Lung (tissue), 12 donors: ENCODE results near the gene TXNDC12. TPM values are rescaled to one million over a fixed set of nuclear protein-coding genes. Genes with fewer than 3 reads are reported as not detected.
A peak's percentile ranks its signal among the peaks of the same experiment; 100 is the strongest.

Experiments used
- ATAC-seq: fragments of 200-7000 bp; cut with Tn5 transposase; one replicate; pipeline ENCODE4 v1.9.1; 2020; ENCODE audit warnings: moderate number of reproducible peaks; ENCODE audit not compliant: insufficient read depth, low FRiP score
- DNase-seq, 3 donors: peaks; one replicate each; pipeline ENCODE4 v3.0.0-alpha.2; 2013 to 2017
- H3K27ac ChIP-seq, 2 donors: one replicate each; pipeline ENCODE4 v1.5.1; 2013; ENCODE audit warnings: mild to moderate bottlenecking in 2 of 2, moderate library complexity in 2 of 2, control low read depth in 1 of 2, inconsistent platforms in 1 of 2, low read depth in 1 of 2, low read length in 1 of 2
- H3K27me3 ChIP-seq, 3 donors: one replicate each; pipeline ENCODE4 v1.5.1; 2013; ENCODE audit warnings: low read length in 2 of 3; ENCODE audit not compliant: control insufficient read depth in 3 of 3, insufficient read depth in 3 of 3
- H3K36me3 ChIP-seq, 4 donors: one replicate each; pipeline ENCODE4 v1.5.1; 2013; ENCODE audit warnings: low read length in 4 of 4, mild to moderate bottlenecking in 1 of 4, moderate library complexity in 1 of 4; ENCODE audit not compliant: control insufficient read depth in 4 of 4, insufficient read depth in 4 of 4
- H3K4me1 ChIP-seq, 5 donors: one replicate each; pipeline ENCODE4 v1.5.1; 2013; ENCODE audit warnings: low read length in 5 of 5, mild to moderate bottlenecking in 2 of 5, moderate library complexity in 1 of 5; ENCODE audit not compliant: control insufficient read depth in 5 of 5, insufficient read depth in 5 of 5
- H3K4me3 ChIP-seq: one replicate; pipeline ENCODE4 v1.5.1; 2013; ENCODE audit warnings: mild to moderate bottlenecking, control low read depth, moderate library complexity
- H3K9ac ChIP-seq, 2 donors: one replicate each; pipeline ENCODE4 v1.5.1; 2013; ENCODE audit warnings: low read length in 2 of 2, control low read depth in 1 of 2; ENCODE audit not compliant: insufficient read depth in 1 of 2
- H3K9me3 ChIP-seq, 4 donors: one replicate each; pipeline ENCODE4 v1.5.1; 2013; ENCODE audit warnings: low read length in 3 of 4, mild to moderate bottlenecking in 1 of 4, moderate library complexity in 1 of 4; ENCODE audit not compliant: control insufficient read depth in 4 of 4, insufficient read depth in 3 of 4
- WGBS, 2 donors: extraction: QIAGEN DNeasy Blood & Tissue Kit; methylation state at CpG; one replicate each; pipeline ENCODE4 v1.1.7; 2013; 5-methylcytosine and 5-hydroxymethylcytosine counted together
- polyA plus RNA-seq, 2 donors: library from polyadenylated mRNA; stranded (reverse); fragments of 200-250 nt; gene quantifications; one replicate each; pipeline ENCODE4 v1.2.1, GENCODE V29; 2013
- total RNA-seq, 2 donors: library from RNA; depleted of rRNA in 1 of 2; stranded (reverse); fragments of >200 nt in 1 of 2; gene quantifications; one replicate each; pipeline ENCODE4 v1.2.1, GENCODE V29; 2014 to 2021
- TF ChIP-seq, protein P1 (sequence below): IDR thresholded peaks from 2 replicates; pipeline ENCODE4 v1.5.1; 2012; ENCODE audit warnings: mild to moderate bottlenecking; ENCODE audit errors: control extremely low read depth, extremely low read depth
- donor health status: control.
- donor health status: control.
- donor health status: Bipolar disorder and iron deficiency.
- donor health status: healthy.
- donor health status: DM: yes; HTN: yes; CAD: no.

Gene TXNDC12
- total and polyA plus RNA-seq, 4 donors: 15.8 to 51.9 (median 29.9) TPM

DNA sequence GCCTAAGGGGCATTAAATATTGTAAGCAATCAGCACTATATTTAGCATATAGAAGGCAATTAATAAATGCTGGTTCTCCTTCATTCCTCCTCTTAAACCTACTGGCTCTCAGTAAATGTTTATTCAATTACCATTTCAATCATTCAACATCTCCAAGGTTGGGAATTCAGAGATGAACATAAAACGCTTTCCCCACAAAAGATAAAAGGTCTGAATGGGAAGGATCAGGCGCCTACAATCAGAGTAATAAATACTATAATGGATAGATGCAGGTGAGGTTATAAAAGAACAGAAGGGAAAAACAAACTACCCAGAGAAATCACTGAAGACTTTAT lies 21.0 kb downstream of the TXNDC12 start:
- ATAC-seq (no peak), DNase-seq (no peak)
- peak overlapping the region in 1 of 2 donors; percentile 89 for H3K27ac ChIP-seq
- H3K27me3 ChIP-seq: no peaks in the 10 kb centered on the region
- H3K4me1 ChIP-seq: peaks cover 7 to 18% (median 8%) of the 10 kb centered on the region in 5 donors
- H3K4me3 ChIP-seq: no peak overlapping the region
- 98 to 99% methylated on average over 2 of the region's 2 CpGs for WGBS, 2 donors
- peaks cover 3 to 11% (median 4%) of the 10 kb centered on the region in 4 donors for H3K36me3 ChIP-seq
- H3K9ac ChIP-seq: peak overlapping the region in 1 of 2 donors; percentile 94
- H3K9me3 ChIP-seq: no peaks in the 10 kb centered on the region
- TF ChIP-seq, protein P1, sequence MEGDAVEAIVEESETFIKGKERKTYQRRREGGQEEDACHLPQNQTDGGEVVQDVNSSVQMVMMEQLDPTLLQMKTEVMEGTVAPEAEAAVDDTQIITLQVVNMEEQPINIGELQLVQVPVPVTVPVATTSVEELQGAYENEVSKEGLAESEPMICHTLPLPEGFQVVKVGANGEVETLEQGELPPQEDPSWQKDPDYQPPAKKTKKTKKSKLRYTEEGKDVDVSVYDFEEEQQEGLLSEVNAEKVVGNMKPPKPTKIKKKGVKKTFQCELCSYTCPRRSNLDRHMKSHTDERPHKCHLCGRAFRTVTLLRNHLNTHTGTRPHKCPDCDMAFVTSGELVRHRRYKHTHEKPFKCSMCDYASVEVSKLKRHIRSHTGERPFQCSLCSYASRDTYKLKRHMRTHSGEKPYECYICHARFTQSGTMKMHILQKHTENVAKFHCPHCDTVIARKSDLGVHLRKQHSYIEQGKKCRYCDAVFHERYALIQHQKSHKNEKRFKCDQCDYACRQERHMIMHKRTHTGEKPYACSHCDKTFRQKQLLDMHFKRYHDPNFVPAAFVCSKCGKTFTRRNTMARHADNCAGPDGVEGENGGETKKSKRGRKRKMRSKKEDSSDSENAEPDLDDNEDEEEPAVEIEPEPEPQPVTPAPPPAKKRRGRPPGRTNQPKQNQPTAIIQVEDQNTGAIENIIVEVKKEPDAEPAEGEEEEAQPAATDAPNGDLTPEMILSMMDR: no peak

DNA sequence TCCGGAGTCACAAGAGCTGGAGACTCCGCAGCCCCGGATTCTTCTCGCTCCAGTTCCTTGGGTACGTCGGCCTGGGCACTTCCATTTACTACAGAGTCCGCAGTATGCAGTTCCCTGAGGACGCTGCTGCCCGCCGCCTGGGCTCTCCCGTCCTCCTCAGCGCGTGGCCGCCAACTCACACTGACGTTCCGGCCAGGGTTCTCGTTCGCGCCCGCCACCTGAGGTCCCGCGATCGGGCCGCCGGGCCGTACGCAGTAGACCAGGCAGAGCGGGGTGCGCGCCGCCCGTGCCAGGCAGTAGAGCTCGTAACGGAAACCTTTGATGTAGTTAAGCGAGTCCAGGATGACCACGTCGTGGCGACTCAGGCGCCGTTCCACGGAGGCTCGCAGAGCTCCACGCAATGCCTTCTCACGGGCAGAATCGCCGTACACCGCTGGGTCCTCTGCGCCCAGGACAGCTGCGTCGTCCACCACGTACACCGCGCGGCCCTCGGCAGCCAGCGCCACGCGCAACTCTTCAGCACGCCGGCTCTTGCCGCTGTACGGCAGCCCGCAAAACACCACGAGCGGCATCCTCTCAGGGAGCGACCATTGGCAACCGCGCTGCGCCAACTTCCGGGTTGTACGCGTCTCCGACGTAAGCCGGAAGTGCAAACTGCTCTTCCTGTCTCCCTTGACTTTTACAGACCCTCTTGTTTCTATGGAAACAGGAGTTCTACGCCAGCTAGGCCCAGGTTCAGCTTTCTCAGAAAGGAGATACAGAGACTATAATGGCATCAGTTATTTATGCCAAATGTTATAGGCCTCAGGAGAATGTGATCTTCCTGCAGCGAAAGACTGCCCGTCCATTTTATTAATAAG lies 21.6 kb downstream of the TXNDC12 start, which contains the start of gene KTI12:
Gene KTI12 (minus strand): TSS at position 621 of the 860 bp plus-strand sequence. CDS start 49 bp downstream, at position 572.
- WGBS, 2 donors: 2 to 3% methylated on average over 77 to 78 of the region's 78 CpGs
- DNase-seq (peak; percentile 92 to 96 (median 94)), ATAC-seq (peak; percentile 92)
- H3K4me1 ChIP-seq: peaks cover 7 to 18% (median 8%) of the 10 kb centered on the region in 5 donors
- peak within 1 kb of the TSS; percentile 89 to 97 for H3K27ac ChIP-seq
- H3K9ac ChIP-seq: peak within 1 kb of the TSS; percentile 59 to 94
- no peaks in the 10 kb centered on the region for H3K27me3 ChIP-seq
- peak within 1 kb of the TSS; percentile 94 for H3K4me3 ChIP-seq
- no peaks in the 10 kb centered on the region for H3K9me3 ChIP-seq
- TF ChIP-seq, protein P1: no peak
- peaks cover 2 to 10% (median 3%) of the 10 kb centered on the region in 4 donors for H3K36me3 ChIP-seq

DNA sequence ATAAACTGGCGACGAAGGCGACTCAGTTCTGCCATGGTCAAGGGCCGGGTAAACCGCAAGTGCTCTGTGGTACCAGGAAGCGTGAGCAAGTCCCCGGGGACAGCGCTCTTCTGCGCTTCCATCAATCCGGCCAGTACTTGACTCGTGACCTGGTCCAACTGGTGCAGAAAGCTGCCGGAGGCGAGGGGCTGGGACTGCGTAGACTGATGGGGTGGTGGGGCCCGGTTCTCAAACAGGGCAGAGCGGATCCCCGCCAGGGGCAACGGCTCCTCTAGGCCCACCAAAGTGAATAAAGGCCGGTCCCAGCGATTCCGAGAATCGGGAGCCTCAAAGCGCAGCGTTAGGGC lies 22.2 kb downstream of the TXNDC12 start:
- Histone ChIP-seq H3K27me3 (no peaks in the 10 kb centered on the region), H3K4me3 (peak overlapping the region; percentile 94), H3K9ac (peak overlapping the region; percentile 59 to 94), H3K36me3 (peaks cover 0 to 5% (median 2%) of the 10 kb centered on the region in 4 donors), H3K4me1 (peaks cover 7 to 18% (median 8%) of the 10 kb centered on the region in 5 donors), H3K27ac (peak overlapping the region in 1 of 2 donors; percentile 97), H3K9me3 (no peaks in the 10 kb centered on the region)
- WGBS, 2 donors: 5 to 7% methylated on average over 24 of the region's 24 CpGs
- DNase-seq (peak; percentile 17 to 32 (median 26)), ATAC-seq (peak; percentile 39)
- TF ChIP-seq, protein P1: no peak
